Fibroblast of lung (primary cell): Measurements from ENCODE around the gene TWSG1. TPM values are rescaled to one million over a fixed set of nuclear protein-coding genes. Genes with fewer than 3 reads are reported as not detected.

Source experiments
- DNase-seq, 2 donors: peaks; one replicate each; pipeline versions ENCODE4 v3.0.0 to v3.0.0-alpha.2; 2010; ENCODE audit warnings: low read depth in 2 of 2
- H2AFZ ChIP-seq: 2 replicates; pipeline ENCODE4 v1.5.1; 2012; ENCODE audit warnings: low read length, control low read depth, inconsistent platforms
- H3K27ac ChIP-seq: 2 replicates; pipeline ENCODE4 v1.5.1; 2011; ENCODE audit warnings: low read length, control low read depth; ENCODE audit not compliant: insufficient read depth
- H3K27me3 ChIP-seq: 2 replicates; pipeline ENCODE4 v1.5.1; 2011; ENCODE audit warnings: mild to moderate bottlenecking, low read length; ENCODE audit not compliant: control insufficient read depth, insufficient read depth
- H3K36me3 ChIP-seq: 2 replicates; pipeline ENCODE4 v1.5.1; 2011; ENCODE audit warnings: low read length; ENCODE audit not compliant: control insufficient read depth, insufficient read depth
- H3K4me1 ChIP-seq: 2 replicates; pipeline ENCODE4 v1.5.1; 2011; ENCODE audit warnings: low read length; ENCODE audit not compliant: control insufficient read depth, insufficient read depth; ENCODE audit errors: extremely low read depth
- H3K4me2 ChIP-seq: 2 replicates; pipeline ENCODE4 v1.5.1; 2011; ENCODE audit warnings: low read length, control low read depth; ENCODE audit not compliant: insufficient read depth; ENCODE audit errors: extremely low read depth
- H3K4me3 ChIP-seq, 4 experiments: fragments of 200-600 bp in 1 of 4; sonication (generic) in 1 of 4; replicated peaks in 1 of 4; 2 replicates each; pipeline ENCODE4 v1.5.1; 2011 to 2016; ENCODE audit warnings: low read length in 4 of 4, low read depth in 3 of 4, mild to moderate bottlenecking in 3 of 4, control low read depth in 2 of 4, inconsistent platforms in 1 of 4, mixed read lengths in 1 of 4; ENCODE audit not compliant: insufficient read depth in 1 of 4; ENCODE audit errors: control extremely low read depth in 1 of 4
- H3K79me2 ChIP-seq: 2 replicates; pipeline ENCODE4 v1.5.1; 2012; ENCODE audit warnings: mild to moderate bottlenecking, low read length, inconsistent platforms; ENCODE audit not compliant: control insufficient read depth, insufficient read depth
- H3K9ac ChIP-seq: 2 replicates; pipeline ENCODE4 v1.5.1; 2011; ENCODE audit warnings: mild to moderate bottlenecking, low read length, control low read depth; ENCODE audit not compliant: insufficient read depth
- H3K9me3 ChIP-seq: 2 replicates; pipeline ENCODE4 v1.5.1; 2012; ENCODE audit warnings: low read depth, low read length; ENCODE audit not compliant: control insufficient read depth, insufficient read depth
- H4K20me1 ChIP-seq: 2 replicates; pipeline ENCODE4 v1.5.1; 2011; ENCODE audit warnings: low read length; ENCODE audit not compliant: control insufficient read depth, insufficient read depth; ENCODE audit errors: extremely low read depth
- EZH2 ChIP-seq: IDR thresholded peaks from 2 replicates; pipeline ENCODE4 v1.5.1; 2012; ENCODE audit warnings: low read length, control low read depth, mild to moderate bottlenecking; ENCODE audit errors: missing control alignments
- polyA plus RNA-seq, 2 donors: library from polyadenylated mRNA; depleted of rRNA in 1 of 2; stranded (reverse) in 1 of 2; unstranded in 1 of 2; fragments of >200 nt; gene quantifications; 2 replicates each; pipeline ENCODE4 v1.2.1, GENCODE V29; 2011 to 2012; ENCODE audit warnings: missing spikeins in 1 of 2
- total RNA-seq: library from RNA; depleted of rRNA; stranded (reverse); fragments of >200 nt; gene quantifications from 2 replicates; pipeline ENCODE4 v1.2.1, GENCODE V29; 2014
- TF ChIP-seq, protein P1 (sequence below), 2 donors: IDR thresholded peaks in 1 of 2; conservative IDR thresholded peaks in 1 of 2; 1 replicate in 1 of 2; 2 replicates in 1 of 2; pipeline ENCODE4 v1.5.1; 2011 to 2012; ENCODE audit warnings: low read length in 2 of 2, control low read depth in 1 of 2, inconsistent platforms in 1 of 2, low read depth in 1 of 2, mild to moderate bottlenecking in 1 of 2

The TWSG1 gene
- total and polyA plus RNA-seq, 2 donors (not counting 1 experiment from before 2014, with no cell fraction given), result 188 to 216 TPM

GRCh38 chr18:9417073-9417851 is 82.7 kb downstream of the TWSG1 start:
- TF ChIP-seq, protein P1, sequence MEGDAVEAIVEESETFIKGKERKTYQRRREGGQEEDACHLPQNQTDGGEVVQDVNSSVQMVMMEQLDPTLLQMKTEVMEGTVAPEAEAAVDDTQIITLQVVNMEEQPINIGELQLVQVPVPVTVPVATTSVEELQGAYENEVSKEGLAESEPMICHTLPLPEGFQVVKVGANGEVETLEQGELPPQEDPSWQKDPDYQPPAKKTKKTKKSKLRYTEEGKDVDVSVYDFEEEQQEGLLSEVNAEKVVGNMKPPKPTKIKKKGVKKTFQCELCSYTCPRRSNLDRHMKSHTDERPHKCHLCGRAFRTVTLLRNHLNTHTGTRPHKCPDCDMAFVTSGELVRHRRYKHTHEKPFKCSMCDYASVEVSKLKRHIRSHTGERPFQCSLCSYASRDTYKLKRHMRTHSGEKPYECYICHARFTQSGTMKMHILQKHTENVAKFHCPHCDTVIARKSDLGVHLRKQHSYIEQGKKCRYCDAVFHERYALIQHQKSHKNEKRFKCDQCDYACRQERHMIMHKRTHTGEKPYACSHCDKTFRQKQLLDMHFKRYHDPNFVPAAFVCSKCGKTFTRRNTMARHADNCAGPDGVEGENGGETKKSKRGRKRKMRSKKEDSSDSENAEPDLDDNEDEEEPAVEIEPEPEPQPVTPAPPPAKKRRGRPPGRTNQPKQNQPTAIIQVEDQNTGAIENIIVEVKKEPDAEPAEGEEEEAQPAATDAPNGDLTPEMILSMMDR (conservative IDR thresholded peaks at IDR 0.05 in 1 of 2, IDR thresholded peaks at IDR 0.05 in 1 of 2; ENCODE audit: low read depth in 1 of 2, low read length in 2 of 2), result no peak
- no peak for TF ChIP-seq EZH2
- no peaks in the 10 kb centered on the region for H3K79me2 ChIP-seq

DNA sequence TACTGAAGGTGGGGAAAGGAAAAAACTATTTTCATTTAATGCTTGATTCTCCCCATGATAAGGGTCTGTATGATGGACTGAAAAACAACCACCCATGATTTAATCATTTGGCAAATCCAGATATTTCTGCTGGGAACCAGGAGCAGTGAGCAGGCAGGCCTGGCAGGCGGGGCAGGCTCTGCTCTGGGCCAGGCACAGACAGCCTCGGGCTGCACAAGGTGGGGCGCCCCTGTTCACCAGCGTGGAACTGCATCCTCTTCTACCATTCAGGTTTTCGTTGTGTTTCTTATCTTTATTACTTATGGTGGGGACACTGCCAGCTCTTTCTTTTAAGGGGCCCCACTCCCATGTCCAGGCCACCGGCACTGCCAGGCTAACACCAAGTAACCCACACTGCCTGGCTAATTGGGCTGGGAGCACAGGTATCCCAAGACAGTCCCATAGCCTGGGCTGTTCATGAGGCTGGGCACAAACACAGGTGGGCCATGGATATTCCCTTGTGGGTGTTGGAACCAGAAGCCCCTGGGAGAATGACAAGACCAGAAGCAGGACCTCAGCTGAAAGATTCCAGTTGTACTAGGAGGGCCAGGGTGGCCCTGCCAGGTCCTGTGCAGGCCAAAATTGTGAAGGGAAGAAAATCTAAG is 83.6 kb downstream of the TWSG1 start:
- no peaks in the 10 kb centered on the region for H3K79me2 ChIP-seq
- DNase-seq, result no peak
- H3K4me3 ChIP-seq, result no peak overlapping the region
- no peak overlapping the region for H3K9ac ChIP-seq
- no peaks in the 10 kb centered on the region for H3K4me1 ChIP-seq
- TF ChIP-seq, protein P1 (conservative IDR thresholded peaks at IDR 0.05 in 1 of 2, IDR thresholded peaks at IDR 0.05 in 1 of 2; ENCODE audit: low read depth in 1 of 2, low read length in 2 of 2), result no peak
- TF ChIP-seq EZH2, result no peak
- H3K36me3 ChIP-seq, result no peaks in the 10 kb centered on the region
- H3K27ac ChIP-seq, result no peak overlapping the region
- no peaks in the 10 kb centered on the region for H3K27me3 ChIP-seq
- no peaks in the 10 kb centered on the region for H4K20me1 ChIP-seq
- no peak overlapping the region for H2AFZ ChIP-seq
- H3K9me3 ChIP-seq, result no peaks in the 10 kb centered on the region
- no peak overlapping the region for H3K4me2 ChIP-seq

More at GRCh38 chr18:9417073-9417851, 82.7 kb downstream of the TWSG1 start:
- Histone ChIP-seq H2AFZ (peak overlapping the region; percentile 63), H3K27ac (no peak overlapping the region), H3K4me1 (no peaks in the 10 kb centered on the region), H3K9ac (no peak overlapping the region), H3K4me2 (peak overlapping the region; percentile 65), H4K20me1 (no peaks in the 10 kb centered on the region), H3K27me3 (no peaks in the 10 kb centered on the region), H3K9me3 (no peaks in the 10 kb centered on the region), H3K36me3 (no peaks in the 10 kb centered on the region), H3K4me3 (peak overlapping the region in 1 of 4 experiments; percentile 3)
- peak; percentile 57 to 89 for DNase-seq

- Histone ChIP-seq H3K9me3 (no peaks in the 10 kb centered on the region), H3K4me3 (no peak overlapping the region), H3K4me1 (no peaks in the 10 kb centered on the region), H3K4me2 (no peak overlapping the region), H2AFZ (no peak overlapping the region), H3K27ac (no peak overlapping the region), H3K36me3 (no peaks in the 10 kb centered on the region), H3K9ac (no peak overlapping the region), H3K27me3 (no peaks in the 10 kb centered on the region), H4K20me1 (no peaks in the 10 kb centered on the region), H3K79me2 (no peaks in the 10 kb centered on the region)
- TF ChIP-seq, protein P1 (conservative IDR thresholded peaks at IDR 0.05 in 1 of 2, IDR thresholded peaks at IDR 0.05 in 1 of 2; ENCODE audit: low read depth in 1 of 2, low read length in 2 of 2), result no peak
- TF ChIP-seq EZH2, result no peak
- DNase-seq, result peak in 1 of 2 donors; percentile 60
Measured at GRCh38 chr18:9419956-9420631, 85.5 kb downstream of the TWSG1 start.
